Loucy (cell line): Measurements from ENCODE around the gene CCL11.

Experiments
- EZH2phosphoT487 ChIP-seq: fragments of 200-600 bp; IDR thresholded peaks from 2 replicates; pipeline ENCODE4 v1.6.1; 2018; ENCODE audit warnings: antibody characterized with exemption, mild to moderate bottlenecking, moderate library complexity, borderline replicate concordance
- TF ChIP-seq, protein P1 (sequence below): fragments of 200-600 bp; sonication (generic); conservative IDR thresholded peaks from 2 replicates; pipeline ENCODE4 v1.5.1; 2014; ENCODE audit warnings: mild to moderate bottlenecking, antibody characterized with exemption, low read length

DNA sequence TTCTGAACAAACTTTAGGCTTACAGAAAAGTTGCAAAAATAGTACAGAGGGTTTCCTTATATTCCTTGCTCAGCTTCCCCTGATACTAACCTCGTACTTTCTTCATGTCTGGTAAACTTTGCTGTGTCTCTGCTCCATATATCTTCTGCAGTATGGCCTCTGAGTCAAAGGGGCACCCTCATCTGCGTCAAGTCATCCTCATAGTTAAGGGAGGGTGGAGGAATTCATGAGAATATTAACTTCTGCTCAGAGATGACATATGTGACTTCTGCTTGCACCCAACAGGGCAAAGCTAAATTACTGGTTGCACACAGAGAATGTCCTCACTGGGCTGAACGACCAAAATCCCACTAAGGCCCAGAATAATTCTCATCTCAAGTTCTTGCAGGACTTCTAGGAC is 19.8 kb upstream of the CCL11 start:
- TF ChIP-seq, protein P1, sequence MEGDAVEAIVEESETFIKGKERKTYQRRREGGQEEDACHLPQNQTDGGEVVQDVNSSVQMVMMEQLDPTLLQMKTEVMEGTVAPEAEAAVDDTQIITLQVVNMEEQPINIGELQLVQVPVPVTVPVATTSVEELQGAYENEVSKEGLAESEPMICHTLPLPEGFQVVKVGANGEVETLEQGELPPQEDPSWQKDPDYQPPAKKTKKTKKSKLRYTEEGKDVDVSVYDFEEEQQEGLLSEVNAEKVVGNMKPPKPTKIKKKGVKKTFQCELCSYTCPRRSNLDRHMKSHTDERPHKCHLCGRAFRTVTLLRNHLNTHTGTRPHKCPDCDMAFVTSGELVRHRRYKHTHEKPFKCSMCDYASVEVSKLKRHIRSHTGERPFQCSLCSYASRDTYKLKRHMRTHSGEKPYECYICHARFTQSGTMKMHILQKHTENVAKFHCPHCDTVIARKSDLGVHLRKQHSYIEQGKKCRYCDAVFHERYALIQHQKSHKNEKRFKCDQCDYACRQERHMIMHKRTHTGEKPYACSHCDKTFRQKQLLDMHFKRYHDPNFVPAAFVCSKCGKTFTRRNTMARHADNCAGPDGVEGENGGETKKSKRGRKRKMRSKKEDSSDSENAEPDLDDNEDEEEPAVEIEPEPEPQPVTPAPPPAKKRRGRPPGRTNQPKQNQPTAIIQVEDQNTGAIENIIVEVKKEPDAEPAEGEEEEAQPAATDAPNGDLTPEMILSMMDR, result no peak
- no peak for TF ChIP-seq EZH2phosphoT487
